Astrocyte (in vitro differentiated cells and primary cell): Measurements from ENCODE around the gene FAM13A. TPM values are rescaled to one million over a fixed set of nuclear protein-coding genes. Genes with fewer than 3 reads are reported as not detected.

Experiments used
- DNase-seq: peaks from one replicate; pipeline ENCODE4 v3.0.0-alpha.2; 2010; ENCODE audit warnings: low read depth
- FAIRE-seq: peaks from 2 replicates; lab custom pipeline; 2011; peaks lifted over from hg19 to GRCh38; lab: Jason Lieb, UNC
- H2AFZ ChIP-seq: 2 replicates; pipeline ENCODE4 v1.6.0; 2012; ENCODE audit warnings: low read depth, low read length, inconsistent platforms
- H3K27ac ChIP-seq: 2 replicates; pipeline ENCODE4 v1.5.1; 2011; ENCODE audit warnings: low read depth, low read length, inconsistent platforms
- H3K27me3 ChIP-seq: 2 replicates; pipeline ENCODE4 v1.6.0; 2011; ENCODE audit warnings: low read length, inconsistent platforms; ENCODE audit not compliant: insufficient read depth
- H3K36me3 ChIP-seq: 2 replicates; pipeline ENCODE4 v1.5.1; 2011; ENCODE audit warnings: low read length, inconsistent platforms; ENCODE audit not compliant: insufficient read depth
- H3K4me1 ChIP-seq: 2 replicates; pipeline ENCODE4 v1.5.1; 2011; ENCODE audit warnings: low read length, inconsistent platforms; ENCODE audit not compliant: insufficient read depth
- H3K4me2 ChIP-seq: 2 replicates; pipeline ENCODE4 v1.6.0; 2012; ENCODE audit warnings: low read length, inconsistent platforms
- H3K4me3 ChIP-seq: 2 replicates; pipeline ENCODE4 v1.5.1; 2011; ENCODE audit warnings: low read depth, mild to moderate bottlenecking, low read length, inconsistent platforms; ENCODE audit not compliant: insufficient read depth
- H3K79me2 ChIP-seq: 2 replicates; pipeline ENCODE4 v1.6.0; 2012; ENCODE audit warnings: mild to moderate bottlenecking, low read length, inconsistent platforms; ENCODE audit not compliant: insufficient read depth
- H3K9ac ChIP-seq: 2 replicates; pipeline ENCODE4 v1.6.0; 2012; ENCODE audit warnings: mild to moderate bottlenecking, low read length, inconsistent platforms
- H3K9me3 ChIP-seq: 2 replicates; pipeline ENCODE4 v1.5.1; 2012; ENCODE audit warnings: low read depth, mild to moderate bottlenecking, low read length, inconsistent platforms; ENCODE audit not compliant: insufficient read depth
- H4K20me1 ChIP-seq: 2 replicates; pipeline ENCODE4 v1.6.0; 2012; ENCODE audit warnings: low read length, inconsistent platforms; ENCODE audit not compliant: insufficient read depth
- H3K27ac Mint-ChIP-seq: one replicate; pipeline ENCODE4 v1.8.0; 2021; ENCODE audit warnings: mild to moderate bottlenecking, mixed read lengths; ENCODE audit not compliant: unreplicated experiment
- H3K27me3 Mint-ChIP-seq: one replicate; pipeline ENCODE4 v1.8.0; 2021; ENCODE audit warnings: low read depth, mixed read lengths; ENCODE audit not compliant: unreplicated experiment
- H3K36me3 Mint-ChIP-seq: one replicate; pipeline ENCODE4 v1.8.0; 2021; ENCODE audit warnings: low read depth, mixed read lengths; ENCODE audit not compliant: unreplicated experiment
- H3K4me1 Mint-ChIP-seq: one replicate; pipeline ENCODE4 v1.8.0; 2021; ENCODE audit warnings: low read depth, mixed read lengths; ENCODE audit not compliant: unreplicated experiment
- H3K4me3 Mint-ChIP-seq: one replicate; pipeline ENCODE4 v1.8.0; 2021; ENCODE audit warnings: mild to moderate bottlenecking, moderate library complexity, mixed read lengths; ENCODE audit not compliant: unreplicated experiment
- H3K9me3 Mint-ChIP-seq: one replicate; pipeline ENCODE4 v1.8.0; 2021; ENCODE audit warnings: mild to moderate bottlenecking, mixed read lengths; ENCODE audit not compliant: unreplicated experiment
- CTCF ChIP-seq: IDR thresholded peaks from 2 replicates; pipeline ENCODE4 v1.5.1; 2011; ENCODE audit warnings: low read depth, mild to moderate bottlenecking, inconsistent platforms, low read length, moderate library complexity; ENCODE audit not compliant: insufficient read depth
- EZH2 ChIP-seq: IDR thresholded peaks from 2 replicates; pipeline ENCODE4 v1.6.1; 2012; ENCODE audit warnings: mild to moderate bottlenecking, low read length, inconsistent platforms; ENCODE audit not compliant: insufficient read depth
- total RNA-seq: library from RNA; stranded (reverse); gene quantifications from 2 replicates; pipeline ENCODE4 v1.2.1, GENCODE V29; 2021

FAM13A gene
- total RNA-seq, 1 donor from 2014 or later = 12.0 TPM

- FAIRE-seq = no peak
- TF ChIP-seq EZH2 = no peak
- no peak for TF ChIP-seq CTCF
- no peak overlapping the region for H3K27ac Mint-ChIP-seq
Observed at GRCh38 chr4:88759895-88760290, 297.1 kb downstream of the FAM13A start.

GRCh38 chr4:88759039-88759894, 297.7 kb downstream of the FAM13A start:
- FAIRE-seq (no peak), DNase-seq (peak; percentile 31)
- Histone ChIP-seq H3K4me1 (peaks cover 16% of the 10 kb centered on the region), H3K79me2 (no peaks in the 10 kb centered on the region), H2AFZ (no peak overlapping the region), H4K20me1 (peaks cover 3% of the 10 kb centered on the region), H3K9me3 (no peaks in the 10 kb centered on the region), H3K36me3 (no peaks in the 10 kb centered on the region), H3K27ac (no peak overlapping the region), H3K27me3 (no peaks in the 10 kb centered on the region), H3K4me3 (no peak overlapping the region), H3K4me2 (peak overlapping the region; percentile 44), H3K9ac (no peak overlapping the region)
- no peak overlapping the region for H3K27ac Mint-ChIP-seq
- no peaks in the 10 kb centered on the region for H3K9me3 Mint-ChIP-seq
- no peak for TF ChIP-seq EZH2
- no peak for TF ChIP-seq CTCF
- H3K27me3 Mint-ChIP-seq = no peaks in the 10 kb centered on the region
- peaks cover 20% of the 10 kb centered on the region for H3K4me1 Mint-ChIP-seq
- H3K36me3 Mint-ChIP-seq = no peaks in the 10 kb centered on the region
- H3K4me3 Mint-ChIP-seq = no peak overlapping the region

More at GRCh38 chr4:88759895-88760290, 297.1 kb downstream of the FAM13A start:
- Histone ChIP-seq H3K9me3 (no peaks in the 10 kb centered on the region), H3K36me3 (no peaks in the 10 kb centered on the region), H3K4me1 (peaks cover 16% of the 10 kb centered on the region), H3K79me2 (no peaks in the 10 kb centered on the region), H4K20me1 (peaks cover 3% of the 10 kb centered on the region), H3K27me3 (no peaks in the 10 kb centered on the region), H3K27ac (no peak overlapping the region), H3K4me3 (no peak overlapping the region), H3K9ac (no peak overlapping the region), H2AFZ (no peak overlapping the region), H3K4me2 (no peak overlapping the region)
- Mint-ChIP-seq H3K9me3 (no peaks in the 10 kb centered on the region), H3K4me3 (no peak overlapping the region), H3K36me3 (no peaks in the 10 kb centered on the region), H3K4me1 (peaks cover 20% of the 10 kb centered on the region), H3K27me3 (no peaks in the 10 kb centered on the region)
- no peak for DNase-seq

GRCh38 chr4:88758264-88758663, 298.7 kb downstream of the FAM13A start:
- Histone ChIP-seq H3K27ac (no peak overlapping the region), H4K20me1 (peaks cover 3% of the 10 kb centered on the region), H2AFZ (no peak overlapping the region), H3K79me2 (no peaks in the 10 kb centered on the region), H3K4me3 (no peak overlapping the region), H3K27me3 (no peaks in the 10 kb centered on the region), H3K4me1 (peaks cover 16% of the 10 kb centered on the region), H3K4me2 (no peak overlapping the region), H3K9ac (no peak overlapping the region), H3K9me3 (no peaks in the 10 kb centered on the region), H3K36me3 (no peaks in the 10 kb centered on the region)
- Mint-ChIP-seq H3K4me3 (no peak overlapping the region), H3K36me3 (no peaks in the 10 kb centered on the region), H3K4me1 (peaks cover 20% of the 10 kb centered on the region), H3K27me3 (no peaks in the 10 kb centered on the region), H3K27ac (no peak overlapping the region), H3K9me3 (no peaks in the 10 kb centered on the region)
- no peak for FAIRE-seq
- DNase-seq = peak; percentile 19
- TF ChIP-seq EZH2 = no peak
- TF ChIP-seq CTCF = no peak
